ENCODE data around the gene NLRP7.

NLRP7 gene

DNA sequence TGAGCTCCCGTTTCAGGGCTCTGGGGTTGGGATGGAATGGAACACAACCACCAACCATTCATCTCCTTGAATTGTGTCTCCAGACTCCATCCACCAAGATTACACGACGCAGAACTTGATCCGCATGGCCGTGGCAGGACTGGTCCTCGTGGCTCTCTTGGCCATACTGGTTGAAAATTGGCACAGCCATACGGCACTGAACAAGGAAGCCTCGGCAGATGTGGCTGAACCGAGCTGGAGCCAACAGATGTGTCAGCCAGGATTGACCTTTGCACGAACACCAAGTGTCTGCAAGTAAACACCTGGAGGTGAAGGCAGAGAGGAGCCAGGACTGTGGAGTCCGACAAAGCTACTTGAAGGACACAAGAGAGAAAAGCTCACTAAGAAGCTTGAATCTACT lies 57.8 kb downstream of the NLRP7 start:
- peaks cover 57% of the 10 kb centered on the region for H3K27me3 ChIP-seq (replicated peaks; ENCODE audit: insufficient read depth, low read length)
- no peaks in the 10 kb centered on the region for H3K4me1 ChIP-seq (ENCODE audit: low read length)
- no peak overlapping the region for H3K4me2 ChIP-seq (ENCODE audit: low read depth, low read length)
- H3K4me3 ChIP-seq (ENCODE audit: low read length), result no peak overlapping the region
- H3F3A ChIP-seq (ENCODE audit: insufficient read depth, low read length), result no peaks in the 10 kb centered on the region
- no peak for DNase-seq
- H3K9me2 ChIP-seq (replicated peaks; ENCODE audit: insufficient read depth, low read length), result no peaks in the 10 kb centered on the region
- no peaks in the 10 kb centered on the region for H3K36me3 ChIP-seq (replicated peaks; ENCODE audit: insufficient read depth, low read length)
- no peak overlapping the region for H3K9ac ChIP-seq (ENCODE audit: low read length)
- no peaks in the 10 kb centered on the region for H3K9me3 ChIP-seq (replicated peaks; ENCODE audit: insufficient read depth, low read length)
- H4K20me1 ChIP-seq (ENCODE audit: insufficient read depth, low read length), result no peaks in the 10 kb centered on the region
- no peaks in the 10 kb centered on the region for H3K79me2 ChIP-seq (ENCODE audit: low read length)
- TF ChIP-seq EZH2 (optimal IDR thresholded peaks at IDR 0.05; ENCODE audit: low read depth, low read length) (no peak), CTCF (IDR thresholded peaks at IDR 0.05; ENCODE audit: low read length) (no peak), EZH2phosphoT487 (IDR thresholded peaks at IDR 0.05; ENCODE audit: low read length) (no peak)
- H2AFZ ChIP-seq (ENCODE audit: low read length), result no peak overlapping the region
- no peak overlapping the region for H3K27ac ChIP-seq (ENCODE audit: low read length)

- Histone ChIP-seq H3F3A (ENCODE audit: insufficient read depth, low read length) (no peaks in the 10 kb centered on the region), H2AFZ (ENCODE audit: low read length) (no peak overlapping the region), H3K36me3 (replicated peaks; ENCODE audit: insufficient read depth, low read length) (no peaks in the 10 kb centered on the region), H4K20me1 (ENCODE audit: insufficient read depth, low read length) (no peaks in the 10 kb centered on the region), H3K9me2 (replicated peaks; ENCODE audit: insufficient read depth, low read length) (no peaks in the 10 kb centered on the region), H3K9me3 (replicated peaks; ENCODE audit: insufficient read depth, low read length) (no peaks in the 10 kb centered on the region), H3K27ac (ENCODE audit: low read length) (no peak overlapping the region), H3K27me3 (replicated peaks; ENCODE audit: insufficient read depth, low read length) (peaks cover 48% of the 10 kb centered on the region), H3K4me2 (ENCODE audit: low read depth, low read length) (no peak overlapping the region), H3K9ac (ENCODE audit: low read length) (no peak overlapping the region), H3K79me2 (ENCODE audit: low read length) (no peaks in the 10 kb centered on the region), H3K4me1 (ENCODE audit: low read length) (peaks cover 2% of the 10 kb centered on the region; the same call in 1 of the 2 replicates), H3K4me3 (ENCODE audit: low read length) (no peak overlapping the region)
- no peak for TF ChIP-seq EZH2 (optimal IDR thresholded peaks at IDR 0.05; ENCODE audit: low read depth, low read length)
- no peak for TF ChIP-seq CTCF (IDR thresholded peaks at IDR 0.05; ENCODE audit: low read length)
- no peak for TF ChIP-seq EZH2phosphoT487 (IDR thresholded peaks at IDR 0.05; ENCODE audit: low read length)
- DNase-seq, result no peak
Observed at GRCh38 chr19:54888239-54888638, 59.1 kb downstream of the NLRP7 start.

GRCh38 chr19:54883228-54883627 lies 64.1 kb downstream of the NLRP7 start:
- TF ChIP-seq EZH2phosphoT487 (IDR thresholded peaks at IDR 0.05; ENCODE audit: low read length) (no peak), EZH2 (optimal IDR thresholded peaks at IDR 0.05; ENCODE audit: low read depth, low read length) (no peak), CTCF (IDR thresholded peaks at IDR 0.05; ENCODE audit: low read length) (no peak)
- peak overlapping the region; percentile 90; the same call in 1 of the 2 replicates for H3K4me2 ChIP-seq (ENCODE audit: low read depth, low read length)
- no peak overlapping the region for H3K27ac ChIP-seq (ENCODE audit: low read length)
- H2AFZ ChIP-seq (ENCODE audit: low read length), result peak overlapping the region; percentile 89
- peak overlapping the region; percentile 50 for H3K4me3 ChIP-seq (ENCODE audit: low read length)
- H4K20me1 ChIP-seq (ENCODE audit: insufficient read depth, low read length), result no peaks in the 10 kb centered on the region
- no peaks in the 10 kb centered on the region for H3K9me2 ChIP-seq (replicated peaks; ENCODE audit: insufficient read depth, low read length)
- no peaks in the 10 kb centered on the region for H3K36me3 ChIP-seq (replicated peaks; ENCODE audit: insufficient read depth, low read length)
- no peaks in the 10 kb centered on the region for H3F3A ChIP-seq (ENCODE audit: insufficient read depth, low read length)
- no peaks in the 10 kb centered on the region for H3K79me2 ChIP-seq (ENCODE audit: low read length)
- peak overlapping the region; percentile 26; the same call in 1 of the 2 replicates for H3K9ac ChIP-seq (ENCODE audit: low read length)
- no peaks in the 10 kb centered on the region for H3K9me3 ChIP-seq (replicated peaks; ENCODE audit: insufficient read depth, low read length)
- peaks cover 44% of the 10 kb centered on the region for H3K27me3 ChIP-seq (replicated peaks; ENCODE audit: insufficient read depth, low read length)
- peaks cover 4% of the 10 kb centered on the region; the same call in 1 of the 2 replicates for H3K4me1 ChIP-seq (ENCODE audit: low read length)
- DNase-seq, result no peak
